Measurements from ENCODE around the gene KANTR.
"Not testable (repeated sequence)": the region's sequence is repeated elsewhere in the genome, so short reads cannot be mapped to it uniquely, and the experiment has no call there.

The KANTR gene

GRCh38 chrX:53135581-53135980 lies 41.6 kb downstream of the KANTR start:
- H3K27ac ChIP-seq = no peak overlapping the region
- no peak for TF ChIP-seq CTCF (conservative IDR thresholded peaks at IDR 0.05)

- H3K27ac ChIP-seq = no peak overlapping the region
- no peak for TF ChIP-seq CTCF (conservative IDR thresholded peaks at IDR 0.05)
These were observed 59.6 kb downstream of the KANTR start for GRCh38 chrX:53153581-53153980.

GRCh38 chrX:53155512-53156206 lies 61.7 kb downstream of the KANTR start:
- H3K27ac ChIP-seq = no peak overlapping the region
- TF ChIP-seq CTCF (conservative IDR thresholded peaks at IDR 0.05) = no peak

GRCh38 chrX:53156207-53156596 lies 62.3 kb downstream of the KANTR start:
- TF ChIP-seq CTCF (conservative IDR thresholded peaks at IDR 0.05) = no peak
- H3K27ac ChIP-seq = no peak overlapping the region

- H3K27ac ChIP-seq = no peak overlapping the region
- no peak for TF ChIP-seq CTCF (conservative IDR thresholded peaks at IDR 0.05)
These were observed 65.2 kb downstream of the KANTR start for GRCh38 chrX:53159184-53159583.

GRCh38 chrX:53160297-53160983 lies 66.5 kb downstream of the KANTR start:
- H3K27ac ChIP-seq = peak overlapping the region; percentile 19; the same call in 1 of the 2 replicates
- no peak for TF ChIP-seq CTCF (conservative IDR thresholded peaks at IDR 0.05)

- TF ChIP-seq CTCF (conservative IDR thresholded peaks at IDR 0.05) = no peak
- H3K27ac ChIP-seq = no peak overlapping the region
These were observed 69.5 kb downstream of the KANTR start for GRCh38 chrX:53163436-53163835.

GRCh38 chrX:53164566-53164965 lies 70.6 kb downstream of the KANTR start:
- H3K27ac ChIP-seq = not testable (repeated sequence)

All from VCaP (cell line).